NT2/D1 (cell line): ENCODE data around the gene ZNF316.

Source experiments
- DNase-seq: peaks from one replicate; pipeline ENCODE4 v3.0.0-alpha.2; 2011; ENCODE audit warnings: low read depth, low spot score
- H3K27me3 ChIP-seq: 2 replicates; pipeline ENCODE4 v1.6.0; 2011; ENCODE audit warnings: mild to moderate bottlenecking; ENCODE audit not compliant: insufficient read length, insufficient read depth
- H3K36me3 ChIP-seq: 2 replicates; pipeline ENCODE4 v1.6.1; 2011; ENCODE audit warnings: mild to moderate bottlenecking, low read length, mixed read lengths; ENCODE audit not compliant: insufficient read depth, insufficient read length
- H3K4me1 ChIP-seq: 2 replicates; pipeline ENCODE4 v1.5.1; 2011; ENCODE audit not compliant: insufficient read depth, insufficient read length
- H3K4me3 ChIP-seq: 2 replicates; pipeline ENCODE4 v1.5.1; 2011; ENCODE audit warnings: low read depth; ENCODE audit not compliant: insufficient read length
- H3K9ac ChIP-seq: 2 replicates; pipeline ENCODE4 v1.6.0; 2011; ENCODE audit warnings: low read depth; ENCODE audit not compliant: insufficient read length
- H3K9me3 ChIP-seq: 2 replicates; pipeline ENCODE4 v1.5.1; 2011; ENCODE audit warnings: mild to moderate bottlenecking, low read length; ENCODE audit not compliant: insufficient read depth
- SUZ12 ChIP-seq: IDR thresholded peaks from 2 replicates; pipeline ENCODE4 v1.6.1; 2011; ENCODE audit not compliant: insufficient read length, insufficient read depth; ENCODE audit errors: extremely low read depth
- YY1 ChIP-seq: IDR thresholded peaks from 2 replicates; pipeline ENCODE4 v1.6.1; 2011; ENCODE audit not compliant: insufficient read length, insufficient read depth
- ZNF274 ChIP-seq: IDR thresholded peaks from 2 replicates; pipeline ENCODE4 v1.6.1; 2011; ENCODE audit warnings: mild to moderate bottlenecking, low read depth, low read length

ZNF316 gene

GRCh38 chr7:6636741-6637543 is at the start of gene ZNF316:
ZNF316 (plus strand) TSS chr7:6637318; CDS start chr7:6642410, 5,092 bp downstream.
- peak within 1 kb of the TSS; percentile 73 for H3K4me3 ChIP-seq
- H3K9ac ChIP-seq: peak within 1 kb of the TSS; percentile 80
- no peaks in the 10 kb centered on the region for H3K27me3 ChIP-seq
- 0 out of 2 replicates have a peak, but pooled peaks cover 4% of the 10 kb centered on the region for H3K9me3 ChIP-seq
- TF ChIP-seq SUZ12 (no peak), YY1 (no peak), ZNF274 (no peak)
- H3K36me3 ChIP-seq: peaks cover 35% of the 10 kb centered on the region
- DNase-seq: no peak
- peaks cover 9% of the 10 kb centered on the region for H3K4me1 ChIP-seq

- no peak overlapping the region for H3K9ac ChIP-seq
- H3K9me3 ChIP-seq: no peaks in the 10 kb centered on the region
- H3K4me1 ChIP-seq: peaks cover 2% of the 10 kb centered on the region
- H3K36me3 ChIP-seq: peaks cover 66% of the 10 kb centered on the region
- no peaks in the 10 kb centered on the region for H3K27me3 ChIP-seq
- no peak overlapping the region for H3K4me3 ChIP-seq
- no peak for DNase-seq
- TF ChIP-seq ZNF274 (no peak), YY1 (no peak), SUZ12 (no peak)
Measured at GRCh38 chr7:6588566-6588965, 48.6 kb upstream of the ZNF316 start.

GRCh38 chr7:6589151-6589828 is 47.8 kb upstream of the ZNF316 start:
- Histone ChIP-seq H3K36me3 (peaks cover 62% of the 10 kb centered on the region), H3K9ac (peak overlapping the region; percentile 68)
- no peak for TF ChIP-seq ZNF274
- no peak for TF ChIP-seq YY1
- no peak for TF ChIP-seq SUZ12

DNA sequence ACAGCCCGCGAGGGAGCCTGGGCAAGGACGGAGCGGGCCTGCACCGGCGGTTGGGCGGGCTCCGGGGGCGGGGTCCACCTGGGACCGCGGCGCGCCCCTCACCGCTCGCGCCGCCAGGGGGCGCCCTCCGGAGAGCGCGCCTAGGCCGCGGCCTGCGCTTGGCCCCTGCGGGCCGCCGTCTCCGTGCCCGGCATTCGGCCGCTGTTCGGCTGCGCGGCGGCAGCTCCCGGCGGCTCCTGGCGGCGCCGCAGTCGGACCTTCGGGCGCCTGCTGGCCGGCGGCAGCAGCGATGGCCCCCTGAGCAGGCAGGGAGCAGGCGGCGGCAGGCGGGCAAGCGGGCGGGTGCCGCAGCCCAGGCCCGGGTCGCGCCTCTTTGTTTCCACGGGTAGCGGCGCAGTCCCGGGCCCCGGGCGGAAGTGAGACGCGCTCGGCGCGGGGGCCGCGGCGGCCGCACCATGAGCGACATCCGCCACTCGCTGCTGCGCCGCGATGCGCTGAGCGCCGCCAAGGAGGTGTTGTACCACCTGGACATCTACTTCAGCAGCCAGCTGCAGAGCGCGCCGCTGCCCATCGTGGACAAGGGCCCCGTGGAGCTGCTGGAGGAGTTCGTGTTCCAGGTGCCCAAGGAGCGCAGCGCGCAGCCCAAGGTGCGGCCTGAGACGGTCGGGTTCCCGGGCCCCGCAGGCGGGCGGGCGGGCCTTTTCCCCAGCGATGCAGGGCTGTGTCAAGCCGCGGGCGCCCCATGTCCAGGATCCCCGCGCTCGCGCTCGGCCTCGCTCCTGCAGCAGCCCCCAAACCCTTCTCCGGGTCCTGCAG is 47.1 kb upstream of the ZNF316 start, which contains the start of gene INTS15:
Gene INTS15, plus strand, starts transcription at position 193 of the 816 bp plus-strand sequence. Its CDS starts 263 bp downstream, at position 456.
- Histone ChIP-seq H3K9ac (peak within 1 kb of the TSS; percentile 98), H3K4me3 (peak within 1 kb of the TSS; percentile 97), H3K27me3 (no peaks in the 10 kb centered on the region), H3K36me3 (peaks cover 62% of the 10 kb centered on the region), H3K4me1 (peaks cover 2% of the 10 kb centered on the region), H3K9me3 (no peaks in the 10 kb centered on the region)
- TF ChIP-seq ZNF274: no peak
- no peak for TF ChIP-seq SUZ12
- TF ChIP-seq YY1: no peak
- peak; percentile 80 for DNase-seq

More at GRCh38 chr7:6589151-6589828, 47.8 kb upstream of the ZNF316 start:
- Histone ChIP-seq H3K27me3 (no peaks in the 10 kb centered on the region), H3K4me3 (peak overlapping the region; percentile 97), H3K4me1 (peaks cover 2% of the 10 kb centered on the region), H3K9me3 (no peaks in the 10 kb centered on the region)
- DNase-seq: no peak

DNA sequence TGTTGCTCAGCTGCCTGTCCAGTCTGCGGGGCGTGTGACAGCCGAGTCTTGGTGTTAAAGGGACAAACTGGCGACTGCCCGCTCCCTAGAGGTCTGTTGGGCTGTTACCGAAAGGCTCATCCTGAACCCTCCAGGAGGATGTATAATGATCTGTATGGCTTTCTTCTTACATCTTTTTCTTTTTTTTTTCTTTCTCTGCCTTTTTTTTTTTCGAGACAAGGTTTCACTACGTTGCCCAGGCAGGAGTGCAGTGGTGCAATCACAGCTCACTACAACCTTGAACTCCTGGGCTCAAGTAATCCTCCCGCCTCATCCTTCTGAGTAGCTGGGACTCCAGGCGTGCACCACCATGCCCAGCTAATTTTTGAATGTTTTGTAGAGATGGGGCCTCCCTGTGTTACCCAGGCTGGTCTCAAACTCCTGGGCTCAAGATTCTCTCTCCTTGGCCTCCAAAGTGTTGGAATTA is 46.4 kb upstream of the ZNF316 start:
- peaks cover 2% of the 10 kb centered on the region for H3K4me1 ChIP-seq
- H3K36me3 ChIP-seq: peaks cover 62% of the 10 kb centered on the region
- H3K9me3 ChIP-seq: no peaks in the 10 kb centered on the region
- no peak for DNase-seq
- H3K27me3 ChIP-seq: no peaks in the 10 kb centered on the region
- H3K9ac ChIP-seq: peak overlapping the region; percentile 98
- peak overlapping the region; percentile 97 for H3K4me3 ChIP-seq
- TF ChIP-seq YY1: no peak
- no peak for TF ChIP-seq SUZ12

DNA sequence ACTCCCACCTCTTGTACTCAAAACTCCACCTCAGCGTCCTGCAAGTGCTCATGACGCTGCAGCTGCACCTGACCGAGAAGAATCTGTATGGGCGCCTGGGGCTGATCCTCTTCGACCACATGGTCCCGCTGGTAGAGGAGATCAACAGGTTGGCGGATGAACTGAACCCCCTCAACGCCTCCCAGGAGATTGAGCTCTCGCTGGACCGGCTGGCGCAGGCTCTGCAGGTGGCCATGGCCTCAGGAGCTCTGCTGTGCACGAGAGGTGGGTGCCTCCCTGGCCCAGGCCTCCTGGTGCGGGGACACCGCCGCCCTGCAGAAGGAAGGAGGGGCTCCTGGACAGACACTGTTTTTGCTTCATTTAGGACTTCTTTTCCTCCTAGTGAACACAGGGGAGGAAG is 37.0 kb upstream of the ZNF316 start:
- Histone ChIP-seq H3K4me3 (no peak overlapping the region), H3K9me3 (no peaks in the 10 kb centered on the region), H3K36me3 (peaks cover 82% of the 10 kb centered on the region), H3K9ac (no peak overlapping the region), H3K27me3 (no peaks in the 10 kb centered on the region), H3K4me1 (no peaks in the 10 kb centered on the region)
- DNase-seq: no peak
- TF ChIP-seq SUZ12 (no peak), ZNF274 (no peak), YY1 (no peak)
